H9 (cell line): ENCODE data around the gene CAMK2B. TPM values are rescaled to one million over a fixed set of nuclear protein-coding genes. Genes with fewer than 3 reads are reported as not detected.
A peak's percentile ranks its signal among the peaks of the same experiment; 100 is the strongest.

Experiments
- DNase-seq: peaks from one replicate; pipeline ENCODE4 v3.0.0-alpha.2; 2017
- H2AFZ ChIP-seq: one replicate; pipeline ENCODE4 v1.6.1; 2013; ENCODE audit warnings: mild to moderate bottlenecking, low read length, control low read depth, moderate library complexity
- H2AK5ac ChIP-seq: 2 replicates; pipeline ENCODE4 v1.6.1; 2013; ENCODE audit warnings: low read length, control low read depth, mixed read lengths; ENCODE audit not compliant: insufficient read length
- H2BK120ac ChIP-seq: one replicate; pipeline ENCODE4 v1.6.1; 2013; ENCODE audit warnings: low read depth, mild to moderate bottlenecking, low read length, control low read depth, inconsistent platforms; ENCODE audit not compliant: poor library complexity, severe bottlenecking
- H2BK12ac ChIP-seq: 2 replicates; pipeline ENCODE4 v1.6.1; 2013; ENCODE audit warnings: low read length, control low read depth, mixed read lengths, low read depth; ENCODE audit not compliant: insufficient read length
- H2BK15ac ChIP-seq: 2 replicates; pipeline ENCODE4 v1.6.1; 2013; ENCODE audit warnings: low read depth, low read length, control low read depth
- H2BK20ac ChIP-seq: one replicate; pipeline ENCODE4 v1.6.1; 2013; ENCODE audit warnings: low read depth, mild to moderate bottlenecking, low read length, control low read depth, inconsistent platforms; ENCODE audit not compliant: poor library complexity, severe bottlenecking
- H2BK5ac ChIP-seq: 2 replicates; pipeline ENCODE4 v1.6.1; 2013; ENCODE audit warnings: low read length, control low read depth, mixed read lengths; ENCODE audit not compliant: insufficient read length
- H3K14ac ChIP-seq: 2 replicates; pipeline ENCODE4 v1.6.1; 2013; ENCODE audit warnings: low read length, control low read depth; ENCODE audit not compliant: insufficient read depth
- H3K18ac ChIP-seq: 2 replicates; pipeline ENCODE4 v1.6.1; 2013; ENCODE audit warnings: low read depth, mild to moderate bottlenecking, mixed read lengths, low read length, control low read depth; ENCODE audit not compliant: insufficient read length
- H3K23ac ChIP-seq: 2 replicates; pipeline ENCODE4 v1.6.1; 2013; ENCODE audit warnings: low read length, control low read depth, mixed read lengths, low read depth; ENCODE audit not compliant: insufficient read length
- H3K23me2 ChIP-seq: 2 replicates; pipeline ENCODE4 v1.6.1; 2013; ENCODE audit warnings: low read depth, mild to moderate bottlenecking, mixed read lengths, low read length, control low read depth; ENCODE audit not compliant: insufficient read length, poor library complexity, severe bottlenecking
- H3K27ac ChIP-seq: 2 replicates; pipeline ENCODE4 v1.5.1; 2013; ENCODE audit warnings: low read length, control low read depth, mixed read lengths, low read depth; ENCODE audit not compliant: insufficient read length
- H3K27me3 ChIP-seq: 2 replicates; pipeline ENCODE4 v1.6.1; 2013; ENCODE audit warnings: low read length, control low read depth, inconsistent platforms; ENCODE audit not compliant: insufficient read depth
- H3K4ac ChIP-seq: 2 replicates; pipeline ENCODE4 v1.6.1; 2013; ENCODE audit warnings: low read depth, mild to moderate bottlenecking, control low read depth, inconsistent platforms, low read length, moderate library complexity
- H3K4me1 ChIP-seq: 2 replicates; pipeline ENCODE4 v1.6.1; 2013; ENCODE audit warnings: low read length, control low read depth, inconsistent platforms; ENCODE audit not compliant: insufficient read depth
- H3K4me2 ChIP-seq: 2 replicates; pipeline ENCODE4 v1.6.1; 2013; ENCODE audit warnings: low read length, control low read depth, mixed read lengths; ENCODE audit not compliant: insufficient read length, insufficient read depth
- H3K56ac ChIP-seq: 2 replicates; pipeline ENCODE4 v1.6.1; 2013; ENCODE audit warnings: low read depth, mild to moderate bottlenecking, mixed read lengths, low read length, control low read depth; ENCODE audit not compliant: insufficient read length
- H3K79me1 ChIP-seq: 2 replicates; pipeline ENCODE4 v1.6.1; 2013; ENCODE audit warnings: low read depth, mild to moderate bottlenecking, moderate library complexity, low read length, control low read depth, inconsistent platforms; ENCODE audit not compliant: insufficient read depth, poor library complexity, severe bottlenecking
- H3K79me2 ChIP-seq: 2 replicates; pipeline ENCODE4 v1.6.1; 2013; ENCODE audit warnings: low read length, control low read depth, inconsistent platforms; ENCODE audit not compliant: insufficient read depth
- H3K9ac ChIP-seq: 2 replicates; pipeline ENCODE4 v1.6.1; 2013; ENCODE audit warnings: low read length, control low read depth, mixed read lengths; ENCODE audit not compliant: insufficient read length; ENCODE audit errors: extremely low read depth
- H3K9me3 ChIP-seq: one replicate; pipeline ENCODE4 v1.6.1; 2013; ENCODE audit warnings: low read depth, low read length, inconsistent platforms; ENCODE audit not compliant: control insufficient read depth
- H3T11ph ChIP-seq: one replicate; pipeline ENCODE4 v1.6.1; 2013; ENCODE audit warnings: mild to moderate bottlenecking, low read length, control low read depth, inconsistent platforms
- H4K20me1 ChIP-seq: one replicate; pipeline ENCODE4 v1.6.1; 2013; ENCODE audit not compliant: control insufficient read depth, insufficient read length, insufficient read depth
- H4K5ac ChIP-seq: 2 replicates; pipeline ENCODE4 v1.6.1; 2013; ENCODE audit warnings: low read depth, mild to moderate bottlenecking, mixed read lengths, low read length, control low read depth; ENCODE audit not compliant: insufficient read length
- H4K8ac ChIP-seq: replicated peaks from 2 replicates; pipeline ENCODE4 v1.6.1; 2013; ENCODE audit warnings: low read length, control low read depth, mixed read lengths, low read depth; ENCODE audit not compliant: insufficient read length
- H4K91ac ChIP-seq: 2 replicates; pipeline ENCODE4 v1.6.1; 2013; ENCODE audit warnings: low read depth, mild to moderate bottlenecking, moderate library complexity, mixed read lengths, low read length, control low read depth; ENCODE audit not compliant: insufficient read length
- H3K27ac Mint-ChIP-seq, 3 experiments: 2 replicates in 2 of 3; 3 replicates in 1 of 3; pipeline ENCODE4 v1.8.0; 2020 to 2021; ENCODE audit warnings: mixed read lengths in 3 of 3, mild to moderate bottlenecking in 1 of 3, moderate library complexity in 1 of 3
- H3K27me3 Mint-ChIP-seq: 2 replicates; pipeline ENCODE4 v1.8.0; 2021; ENCODE audit warnings: low read depth, mild to moderate bottlenecking, moderate library complexity, mixed read lengths
- H3K36me3 Mint-ChIP-seq, 3 experiments: 2 replicates in 2 of 3; 3 replicates in 1 of 3; pipeline ENCODE4 v1.8.0; 2020 to 2021; ENCODE audit warnings: low read depth in 3 of 3, mixed read lengths in 3 of 3; ENCODE audit not compliant: insufficient read depth in 1 of 3
- H3K4me1 Mint-ChIP-seq, 2 experiments: 2 replicates each; pipeline ENCODE4 v1.8.0; 2020; ENCODE audit warnings: mixed read lengths in 2 of 2
- H3K4me3 Mint-ChIP-seq, 2 experiments: 2 replicates in 1 of 2; 3 replicates in 1 of 2; pipeline ENCODE4 v1.8.0; 2020 to 2021; ENCODE audit warnings: mild to moderate bottlenecking in 2 of 2, mixed read lengths in 2 of 2, moderate library complexity in 1 of 2
- H3K9me3 Mint-ChIP-seq, 2 experiments: 2 replicates in 1 of 2; 3 replicates in 1 of 2; pipeline ENCODE4 v1.8.0; 2020; ENCODE audit warnings: mild to moderate bottlenecking in 2 of 2, mixed read lengths in 2 of 2, moderate library complexity in 1 of 2
- CTCF ChIP-seq: fragments of 200-600 bp; sonication (generic); conservative IDR thresholded peaks from 3 replicates; pipeline ENCODE4 v1.8.0; 2021; ENCODE audit warnings: antibody characterized with exemption, mild to moderate bottlenecking
- WGBS: extraction: QIAGEN DNeasy Blood & Tissue Kit; methylation state at CpG from one replicate; pipeline ENCODE4 v1.1.7; 2013; ENCODE audit warnings: missing lambda C conversion rate, low lambda C conversion rate, mixed read lengths; ENCODE audit not compliant: insufficient read length; ENCODE audit errors: extremely low coverage; 5-methylcytosine and 5-hydroxymethylcytosine counted together
- total RNA-seq: library from RNA; stranded (reverse); gene quantifications from 2 replicates; pipeline ENCODE4 v1.2.1, GENCODE V29; 2021

The CAMK2B gene
- total RNA-seq, 1 experiment from 2014 or later, result 0.17 TPM

DNA sequence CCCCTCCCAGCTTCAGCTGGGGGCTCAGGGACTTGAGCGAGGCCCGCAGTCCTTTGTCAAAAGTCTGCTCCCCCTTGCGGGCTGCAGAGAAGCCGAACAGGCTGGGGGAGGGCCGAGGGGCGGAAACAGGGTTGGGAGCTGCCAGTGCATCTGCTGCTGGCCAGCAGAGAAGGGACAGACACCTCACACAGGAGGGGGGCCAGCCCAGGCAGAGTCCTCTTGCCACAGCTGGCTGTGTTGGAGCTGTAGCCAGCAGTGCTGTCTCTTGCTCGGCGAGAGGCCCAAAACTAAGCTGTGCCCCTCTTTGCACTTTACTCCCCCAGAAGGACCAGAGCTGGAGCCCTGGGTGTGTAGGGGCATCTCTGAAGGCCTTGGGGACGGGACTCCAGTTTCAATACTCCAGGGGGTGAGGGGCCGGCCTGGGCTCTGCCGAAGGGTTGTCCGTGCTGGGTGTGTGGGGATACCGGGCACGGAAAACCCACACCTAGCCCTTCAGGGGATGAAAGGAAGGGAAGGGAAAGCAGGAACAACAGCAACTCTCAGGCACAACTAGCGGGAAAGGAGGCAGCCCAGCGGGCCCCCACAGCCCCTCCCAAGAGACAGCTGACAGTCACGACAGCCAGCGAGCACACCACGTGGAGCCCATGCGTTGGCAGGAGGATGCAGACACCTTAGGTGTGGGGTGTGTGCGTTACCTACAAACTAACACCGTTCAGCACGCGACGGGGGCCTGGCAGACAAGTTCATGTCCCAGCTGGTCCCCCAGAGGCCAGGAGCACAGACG, 106.8 kb downstream of the CAMK2B start:
- H3K27ac Mint-ChIP-seq, result peak overlapping the region; percentile 84 to 97 (median 92); a peak in 6 of 7 replicates
- Histone ChIP-seq H3K4ac (no peak overlapping the region), H3K14ac (no peak overlapping the region), H3K79me2 (no peaks in the 10 kb centered on the region), H3K9me3 (no peaks in the 10 kb centered on the region), H4K91ac (no peak overlapping the region), H4K8ac (no peak overlapping the region), H3K4me1 (no peaks in the 10 kb centered on the region), H2BK20ac (no peak overlapping the region), H2BK120ac (no peak overlapping the region), H2AFZ (no peak overlapping the region), H2BK12ac (no peak overlapping the region), H3K27me3 (no peaks in the 10 kb centered on the region), H3K79me1 (no peaks in the 10 kb centered on the region), H3K56ac (no peak overlapping the region), H3K27ac (no peak overlapping the region), H3T11ph (no peak overlapping the region), H3K23ac (no peak overlapping the region), H3K23me2 (no peaks in the 10 kb centered on the region), H2BK15ac (no peak overlapping the region), H3K9ac (no peak overlapping the region), H2AK5ac (no peak overlapping the region), H4K20me1 (no peaks in the 10 kb centered on the region), H2BK5ac (no peak overlapping the region), H3K4me2 (no peak overlapping the region), H4K5ac (no peak overlapping the region), H3K18ac (no peak overlapping the region)
- H3K4me3 Mint-ChIP-seq, result peak overlapping the region in 1 of 2 experiments; percentile 61; a peak in 3 of 5 replicates
- H3K36me3 Mint-ChIP-seq, result peaks cover 0 to 2% (median 0%) of the 10 kb centered on the region in 3 experiments; a peak in 2 of 7 replicates
- TF ChIP-seq CTCF, result peak; percentile 54; the same call in 2 of the 3 replicates
- peak; percentile 94 for DNase-seq
- no peaks in the 10 kb centered on the region; the same call in 1 of the 2 replicates for H3K27me3 Mint-ChIP-seq
- peaks cover 37 to 62% of the 10 kb centered on the region in 2 experiments for H3K4me1 Mint-ChIP-seq
- no CpG with 5 or more reads among the region's 26 CpGs for WGBS
- no peaks in the 10 kb centered on the region; a peak in 1 of 5 replicates for H3K9me3 Mint-ChIP-seq
